GM19023 (cell line): ENCODE measurements around the gene C4orf36.
"Not testable (repeated sequence)": the region's sequence is repeated elsewhere in the genome, so short reads cannot be mapped to it uniquely, and the experiment has no call there.

Experiments used
- ATAC-seq: cut with Tn5 transposase; IDR thresholded peaks from one replicate; pipeline ENCODE4 v1.9.1; 2021; ENCODE audit warnings: mild to moderate bottlenecking, moderate library complexity; ENCODE audit not compliant: unreplicated experiment

C4orf36 gene

GRCh38 chr4:86917212-86918039 is 25.2 kb upstream of the C4orf36 start:
- no peak for ATAC-seq

- no peak for ATAC-seq
Observed at GRCh38 chr4:86916392-86916791, 24.2 kb upstream of the C4orf36 start.

- ATAC-seq, result no peak
Observed at GRCh38 chr4:86910820-86911684, 18.8 kb upstream of the C4orf36 start.

GRCh38 chr4:86910369-86910768 is 18.1 kb upstream of the C4orf36 start:
- no peak for ATAC-seq

- no peak for ATAC-seq
Observed at GRCh38 chr4:86909546-86910295, 17.5 kb upstream of the C4orf36 start.

GRCh38 chr4:86908251-86908657 is 16.0 kb upstream of the C4orf36 start:
- ATAC-seq, result no peak

- ATAC-seq, result no peak
Observed at GRCh38 chr4:86901864-86902263, 9.6 kb upstream of the C4orf36 start.

- no peak for ATAC-seq
Observed at GRCh38 chr4:86898562-86898961, 6.3 kb upstream of the C4orf36 start.

- ATAC-seq, result no peak
Observed at GRCh38 chr4:86896596-86896995, 4.4 kb upstream of the C4orf36 start.

GRCh38 chr4:86895692-86896488 is 3.7 kb upstream of the C4orf36 start:
- no peak for ATAC-seq

GRCh38 chr4:86894455-86894854 is 2.2 kb upstream of the C4orf36 start:
- no peak for ATAC-seq

GRCh38 chr4:86893136-86893535 is 914 bp upstream of the C4orf36 start:
- ATAC-seq, result no peak

- peak; percentile 18 for ATAC-seq
Observed at GRCh38 chr4:86892636-86892960, 376 bp upstream of the C4orf36 start.

- ATAC-seq, result no peak
Observed at GRCh38 chr4:86890790-86891189, 1.4 kb downstream of the C4orf36 start.

- no peak for ATAC-seq
Observed at GRCh38 chr4:86879641-86880040, 12.6 kb downstream of the C4orf36 start.

GRCh38 chr4:86878640-86879039 is 13.6 kb downstream of the C4orf36 start:
- no peak for ATAC-seq

- no peak for ATAC-seq
Observed at GRCh38 chr4:86876894-86877685, 15.1 kb downstream of the C4orf36 start.

GRCh38 chr4:86875436-86875835 is 16.8 kb downstream of the C4orf36 start:
- not testable (repeated sequence) for ATAC-seq

GRCh38 chr4:86872135-86872534 is 20.1 kb downstream of the C4orf36 start:
- no peak for ATAC-seq
